BLaER1 treated with 17β-estradiol and CSF1 and Interleukin-3, amounts not matched to agents 10 nM and 100 nM (cell line): Measurements from ENCODE around the gene MTM1.

Experiments
- H3K27ac ChIP-seq, 11 experiments: shearing (Covaris generic); formaldehyde crosslinking; 2 replicates each; pipeline ENCODE4 v1.8.1; 2022
- H3K27me3 ChIP-seq, 11 experiments: shearing (Covaris generic); formaldehyde crosslinking; 2 replicates each; pipeline ENCODE4 v1.8.1; 2022
- H3K36me3 ChIP-seq, 11 experiments: shearing (Covaris generic); formaldehyde crosslinking; 2 replicates each; pipeline ENCODE4 v1.8.1; 2022
- H3K4me1 ChIP-seq, 10 experiments: shearing (Covaris generic); formaldehyde crosslinking; 2 replicates each; pipeline ENCODE4 v1.8.1; 2022
- H3K4me2 ChIP-seq, 11 experiments: shearing (Covaris generic); formaldehyde crosslinking; 2 replicates each; pipeline ENCODE4 v1.8.1; 2022
- H3K4me3 ChIP-seq, 10 experiments: shearing (Covaris generic); formaldehyde crosslinking; 2 replicates each; pipeline ENCODE4 v1.8.1; 2022
- H3K9ac ChIP-seq, 11 experiments: shearing (Covaris generic); formaldehyde crosslinking; 2 replicates each; pipeline ENCODE4 v1.8.1; 2022
- H3K9me3 ChIP-seq, 11 experiments: shearing (Covaris generic); formaldehyde crosslinking; replicated peaks in 1 of 11; 2 replicates each; pipeline ENCODE4 v1.8.1; 2022
- H4K20me1 ChIP-seq, 11 experiments: shearing (Covaris generic); formaldehyde crosslinking; 2 replicates each; pipeline ENCODE4 v1.8.1; 2022
- Cebpa-rat ChIP-seq, 11 experiments: shearing (Covaris generic); IDR thresholded peaks; 2 replicates each; pipeline ENCODE4 v1.8.1; 2022

Gene MTM1

GRCh38 chrX:150696331-150696730, 127.9 kb downstream of the MTM1 start:
- H3K4me2 ChIP-seq: peak overlapping the region; percentile 15 to 81 (median 69); a peak in 19 of 22 replicates

DNA sequence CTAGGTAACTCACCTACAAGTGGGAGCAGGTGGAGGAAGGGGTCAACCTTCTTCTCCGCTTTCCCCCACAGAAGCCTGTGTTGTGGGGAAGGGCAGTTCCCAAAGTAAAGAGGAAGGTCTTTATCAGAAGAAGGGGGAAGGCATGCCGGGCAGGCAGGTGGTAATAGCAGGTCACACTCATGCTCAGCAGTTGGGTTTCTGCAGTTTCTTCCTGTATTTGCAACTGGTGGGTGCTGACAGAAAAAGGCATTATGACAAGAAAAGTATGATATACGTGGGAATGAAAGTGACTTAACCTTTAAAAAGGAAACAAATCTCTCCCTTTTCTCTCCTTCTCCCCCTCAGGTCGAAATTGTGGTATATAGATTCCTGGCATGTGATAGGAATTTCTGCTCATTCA, 128.4 kb downstream of the MTM1 start:
- H3K4me1 ChIP-seq: peaks cover 32 to 51% (median 39%) of the 10 kb centered on the region in 10 experiments
- no peaks in the 10 kb centered on the region for H3K27me3 ChIP-seq
- H3K4me3 ChIP-seq: no peak overlapping the region
- H3K36me3 ChIP-seq: no peaks in the 10 kb centered on the region; a peak in 2 of 22 replicates
- no peak for TF ChIP-seq Cebpa-rat (IDR thresholded peaks at IDR 0.05)
- no peaks in the 10 kb centered on the region for H3K9me3 ChIP-seq
- peaks cover 0 to 13% (median 0%) of the 10 kb centered on the region in 11 experiments; a peak in 2 of 22 replicates for H4K20me1 ChIP-seq
- H3K4me2 ChIP-seq: peak overlapping the region in 4 of 11 experiments; percentile 7 to 62 (median 25); a peak in 4 of 22 replicates
- H3K9ac ChIP-seq: no peak overlapping the region
- H3K27ac ChIP-seq: no peak overlapping the region

More at GRCh38 chrX:150696331-150696730, 127.9 kb downstream of the MTM1 start:
- Histone ChIP-seq H3K4me3 (no peak overlapping the region), H3K9me3 (no peaks in the 10 kb centered on the region), H3K36me3 (no peaks in the 10 kb centered on the region; a peak in 2 of 22 replicates), H3K9ac (no peak overlapping the region), H3K27me3 (no peaks in the 10 kb centered on the region), H3K27ac (no peak overlapping the region), H3K4me1 (peaks cover 32 to 56% (median 42%) of the 10 kb centered on the region in 10 experiments), H4K20me1 (peaks cover 0 to 13% (median 0%) of the 10 kb centered on the region in 11 experiments; a peak in 2 of 22 replicates)
- TF ChIP-seq Cebpa-rat (IDR thresholded peaks at IDR 0.05): no peak

GRCh38 chrX:150697641-150698040, 129.2 kb downstream of the MTM1 start:
- no peak overlapping the region for H3K4me3 ChIP-seq
- no peak overlapping the region for H3K4me2 ChIP-seq
- no peak overlapping the region for H3K27ac ChIP-seq
- H3K9ac ChIP-seq: no peak overlapping the region
- H3K27me3 ChIP-seq: no peaks in the 10 kb centered on the region
- peaks cover 28 to 44% (median 32%) of the 10 kb centered on the region in 10 experiments for H3K4me1 ChIP-seq
- H4K20me1 ChIP-seq: peaks cover 0 to 13% (median 0%) of the 10 kb centered on the region in 11 experiments; a peak in 2 of 22 replicates
- TF ChIP-seq Cebpa-rat (IDR thresholded peaks at IDR 0.05): no peak
- H3K36me3 ChIP-seq: no peaks in the 10 kb centered on the region; a peak in 2 of 22 replicates
- no peaks in the 10 kb centered on the region for H3K9me3 ChIP-seq

- H3K27me3 ChIP-seq: no peaks in the 10 kb centered on the region
- H3K36me3 ChIP-seq: peaks cover 0 to under 1% (median 0%) of the 10 kb centered on the region in 11 experiments; a peak in 2 of 22 replicates
- H3K4me2 ChIP-seq: no peak overlapping the region
- H3K4me1 ChIP-seq: peaks cover 30 to 48% (median 36%) of the 10 kb centered on the region in 10 experiments
- H3K9me3 ChIP-seq: no peaks in the 10 kb centered on the region
- H4K20me1 ChIP-seq: peaks cover 0 to 13% (median 0%) of the 10 kb centered on the region in 11 experiments; a peak in 2 of 22 replicates
- H3K27ac ChIP-seq: no peak overlapping the region
- no peak overlapping the region for H3K9ac ChIP-seq
- H3K4me3 ChIP-seq: no peak overlapping the region
- no peak for TF ChIP-seq Cebpa-rat (IDR thresholded peaks at IDR 0.05)
Observed at GRCh38 chrX:150698981-150699380, 130.6 kb downstream of the MTM1 start.

GRCh38 chrX:150700107-150700506, 131.7 kb downstream of the MTM1 start:
- Histone ChIP-seq H3K27ac (no peak overlapping the region), H3K4me3 (no peak overlapping the region), H3K4me2 (peak overlapping the region in 4 of 11 experiments; percentile 3 to 23 (median 11); a peak in 4 of 22 replicates), H3K9ac (no peak overlapping the region), H3K36me3 (peaks cover 0 to 7% (median 0%) of the 10 kb centered on the region in 11 experiments; a peak in 2 of 22 replicates), H4K20me1 (peaks cover 0 to 13% (median 0%) of the 10 kb centered on the region in 11 experiments; a peak in 2 of 22 replicates), H3K9me3 (no peaks in the 10 kb centered on the region), H3K27me3 (no peaks in the 10 kb centered on the region), H3K4me1 (peaks cover 19 to 48% (median 25%) of the 10 kb centered on the region in 10 experiments)
- TF ChIP-seq Cebpa-rat (IDR thresholded peaks at IDR 0.05): no peak

DNA sequence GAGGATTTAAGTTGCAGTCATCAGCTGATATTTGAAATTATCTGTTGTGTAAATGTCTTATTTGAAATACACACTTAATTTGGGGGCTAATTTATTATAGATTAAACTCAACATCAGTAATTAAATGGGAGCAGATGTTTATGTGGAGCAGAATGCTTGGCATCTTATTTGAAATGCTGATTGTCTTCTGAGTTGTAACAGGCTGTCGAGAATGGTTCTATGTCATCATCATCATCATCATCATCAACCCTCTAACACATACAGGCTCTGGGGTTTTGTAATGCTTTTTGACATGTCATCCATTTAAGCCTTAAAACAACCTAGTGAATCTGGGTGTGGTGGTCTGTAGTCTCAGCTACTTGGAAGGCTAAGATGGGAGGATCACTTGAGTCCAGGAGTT, 133.0 kb downstream of the MTM1 start:
- Histone ChIP-seq H3K4me2 (no peak overlapping the region), H3K4me3 (no peak overlapping the region), H3K27ac (no peak overlapping the region), H3K9me3 (no peaks in the 10 kb centered on the region), H4K20me1 (peaks cover 0 to 3% (median 0%) of the 10 kb centered on the region in 11 experiments; a peak in 2 of 22 replicates), H3K27me3 (no peaks in the 10 kb centered on the region), H3K4me1 (peaks cover 6 to 35% (median 13%) of the 10 kb centered on the region in 10 experiments; a peak in 18 of 20 replicates), H3K9ac (no peak overlapping the region), H3K36me3 (peaks cover 0 to 7% (median 0%) of the 10 kb centered on the region in 11 experiments; a peak in 3 of 22 replicates)
- TF ChIP-seq Cebpa-rat (IDR thresholded peaks at IDR 0.05): no peak

DNA sequence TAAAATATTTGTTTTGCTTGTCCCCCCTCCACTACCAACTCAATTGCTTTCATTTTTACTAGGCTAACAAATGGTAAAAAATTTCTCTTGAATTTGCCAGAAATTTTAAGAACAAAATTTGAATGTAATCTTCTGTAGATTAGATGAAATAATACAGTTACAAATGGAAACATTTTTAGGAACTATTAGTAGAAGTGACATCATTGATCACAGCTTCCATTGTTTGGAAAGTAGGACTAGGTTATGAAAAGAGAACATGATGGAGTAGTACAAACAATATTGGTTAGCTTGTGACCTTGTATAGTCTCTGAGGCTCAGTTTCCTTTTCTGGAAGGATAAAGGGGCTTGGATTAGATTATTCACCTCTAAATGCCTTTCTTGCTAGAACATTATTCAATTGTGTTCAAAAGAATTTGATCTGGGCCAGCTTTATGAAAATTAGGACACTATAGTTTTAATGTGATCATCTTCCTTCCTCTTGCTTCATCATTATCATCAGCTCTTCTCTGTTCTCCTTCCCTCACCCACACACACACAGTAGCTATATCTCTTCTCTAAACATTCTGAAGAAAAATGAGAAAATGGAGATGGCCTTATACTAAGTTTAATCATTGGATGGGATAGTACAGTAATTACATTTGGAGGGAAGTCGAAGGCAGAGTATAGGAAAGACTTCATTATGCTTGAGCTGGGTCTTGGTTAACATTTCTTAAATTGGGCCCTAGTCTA, 134.7 kb downstream of the MTM1 start:
- Histone ChIP-seq H3K4me2 (peak overlapping the region in 3 of 11 experiments; percentile 4 to 48 (median 35); a peak in 4 of 22 replicates), H3K36me3 (peaks cover 0 to 7% (median 0%) of the 10 kb centered on the region in 11 experiments; a peak in 3 of 22 replicates), H3K4me1 (peaks cover 0 to 27% (median 6%) of the 10 kb centered on the region in 10 experiments; a peak in 10 of 20 replicates), H4K20me1 (peaks cover 0 to 3% (median 0%) of the 10 kb centered on the region in 11 experiments; a peak in 2 of 22 replicates), H3K9ac (no peak overlapping the region), H3K27me3 (no peaks in the 10 kb centered on the region), H3K9me3 (no peaks in the 10 kb centered on the region), H3K4me3 (no peak overlapping the region), H3K27ac (peak overlapping the region in 1 of 11 experiments; percentile 43; a peak in 3 of 22 replicates)
- TF ChIP-seq Cebpa-rat (IDR thresholded peaks at IDR 0.05): no peak

- H3K36me3 ChIP-seq: peaks cover 0 to 7% (median 0%) of the 10 kb centered on the region in 11 experiments; a peak in 3 of 22 replicates
- TF ChIP-seq Cebpa-rat (IDR thresholded peaks at IDR 0.05): no peak
- H3K4me2 ChIP-seq: peak overlapping the region in 3 of 11 experiments; percentile 4 to 48 (median 35); a peak in 3 of 22 replicates
Observed at GRCh38 chrX:150703695-150703974, 135.2 kb downstream of the MTM1 start.

GRCh38 chrX:150704030-150704613, 135.7 kb downstream of the MTM1 start:
- Histone ChIP-seq H3K27ac (peak overlapping the region in 2 of 11 experiments; percentile 4 to 43; a peak in 1 of 22 replicates), H3K27me3 (no peaks in the 10 kb centered on the region), H3K4me1 (peaks cover 0 to 27% (median 6%) of the 10 kb centered on the region in 10 experiments; a peak in 10 of 20 replicates), H3K9ac (no peak overlapping the region), H3K9me3 (no peaks in the 10 kb centered on the region), H4K20me1 (peaks cover 0 to 3% (median 0%) of the 10 kb centered on the region in 11 experiments; a peak in 1 of 22 replicates), H3K4me3 (no peak overlapping the region), H3K4me2 (peak overlapping the region in 2 of 11 experiments; percentile 35 to 48; a peak in 5 of 22 replicates), H3K36me3 (peaks cover 0 to 7% (median 0%) of the 10 kb centered on the region in 11 experiments; a peak in 4 of 22 replicates)
- no peak for TF ChIP-seq Cebpa-rat (IDR thresholded peaks at IDR 0.05)

More at GRCh38 chrX:150703695-150703974, 135.2 kb downstream of the MTM1 start:
- H3K4me3 ChIP-seq: no peak overlapping the region
- H3K9ac ChIP-seq: no peak overlapping the region
- H4K20me1 ChIP-seq: peaks cover 0 to 3% (median 0%) of the 10 kb centered on the region in 11 experiments; a peak in 1 of 22 replicates
- H3K4me1 ChIP-seq: peaks cover 0 to 27% (median 6%) of the 10 kb centered on the region in 10 experiments; a peak in 10 of 20 replicates
- no peaks in the 10 kb centered on the region for H3K27me3 ChIP-seq
- H3K9me3 ChIP-seq: no peaks in the 10 kb centered on the region
- H3K27ac ChIP-seq: peak overlapping the region in 2 of 11 experiments; percentile 4 to 43; a peak in 2 of 22 replicates
